ENCODE data around the gene FGR. TPM values are rescaled to one million over a fixed set of nuclear protein-coding genes. Genes with fewer than 3 reads are reported as not detected.

The FGR gene
- polyA plus RNA-seq, 1 of the 3 experiments (the other 2 are of a cell fraction): not detected

- H3K27me3 ChIP-seq (ENCODE audit: insufficient read depth): no peaks in the 10 kb centered on the region
- no peak for DNase-seq
- H2AFZ ChIP-seq (ENCODE audit: low read depth): peak overlapping the region; percentile 53; the same call in 1 of the 2 replicates
These were observed 28.2 kb downstream of the FGR start for GRCh38 chr1:27606708-27607238.

More at GRCh38 chr1:27606708-27607238, 28.2 kb downstream of the FGR start:
- peaks cover 9% of the 10 kb centered on the region for H4K20me1 ChIP-seq (ENCODE audit: insufficient read depth)
- H3K9me3 ChIP-seq: no peaks in the 10 kb centered on the region
- H3K9me2 ChIP-seq: no peaks in the 10 kb centered on the region
- 67% methylated on average over 3 of the region's 3 CpGs for WGBS (ENCODE audit: low lambda C conversion rate)
- ChIA-PET POLR2A (interaction anchor here (0.9 kb wide), 1 partner anchor 215 kb away, joined by 5 read pairs; no protein-coding TSS in a partner anchor), CTCF (interaction anchor here (0.6 to 27.7 kb wide), 43 partner anchors 11 to 510 kb away, joined by 3 to 603 read pairs (median 5); partner anchors contain the start of genes CD164L2, IFI6 and MAP3K6)
- peaks cover 5 to 11% of the 10 kb centered on the region in 2 experiments; a peak in 2 of 4 replicates for H3K4me1 ChIP-seq (ENCODE audit: control insufficient read depth in 1 of 2, insufficient read depth in 2 of 2, low read depth in 1 of 2, low read length in 1 of 2)
- H3K36me3 ChIP-seq (replicated peaks in 1 of 2; ENCODE audit: control insufficient read depth in 1 of 2, insufficient read depth in 2 of 2, low read length in 1 of 2): no peaks in the 10 kb centered on the region
- TF ChIP-seq TEAD4 (IDR thresholded peaks at IDR 0.05; ENCODE audit: borderline replicate concordance, insufficient read depth): no peak
- TF ChIP-seq, protein P1, sequence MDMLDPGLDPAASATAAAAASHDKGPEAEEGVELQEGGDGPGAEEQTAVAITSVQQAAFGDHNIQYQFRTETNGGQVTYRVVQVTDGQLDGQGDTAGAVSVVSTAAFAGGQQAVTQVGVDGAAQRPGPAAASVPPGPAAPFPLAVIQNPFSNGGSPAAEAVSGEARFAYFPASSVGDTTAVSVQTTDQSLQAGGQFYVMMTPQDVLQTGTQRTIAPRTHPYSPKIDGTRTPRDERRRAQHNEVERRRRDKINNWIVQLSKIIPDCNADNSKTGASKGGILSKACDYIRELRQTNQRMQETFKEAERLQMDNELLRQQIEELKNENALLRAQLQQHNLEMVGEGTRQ (IDR thresholded peaks at IDR 0.05; ENCODE audit: borderline replicate concordance, low read depth, low read length): no peak
- TF ChIP-seq, protein P2, sequence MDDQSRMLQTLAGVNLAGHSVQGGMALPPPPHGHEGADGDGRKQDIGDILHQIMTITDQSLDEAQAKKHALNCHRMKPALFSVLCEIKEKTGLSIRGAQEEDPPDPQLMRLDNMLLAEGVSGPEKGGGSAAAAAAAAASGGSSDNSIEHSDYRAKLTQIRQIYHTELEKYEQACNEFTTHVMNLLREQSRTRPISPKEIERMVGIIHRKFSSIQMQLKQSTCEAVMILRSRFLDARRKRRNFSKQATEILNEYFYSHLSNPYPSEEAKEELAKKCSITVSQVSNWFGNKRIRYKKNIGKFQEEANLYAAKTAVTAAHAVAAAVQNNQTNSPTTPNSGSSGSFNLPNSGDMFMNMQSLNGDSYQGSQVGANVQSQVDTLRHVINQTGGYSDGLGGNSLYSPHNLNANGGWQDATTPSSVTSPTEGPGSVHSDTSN (IDR thresholded peaks at IDR 0.05): peak; percentile 43
- no peak for TF ChIP-seq RXRA (IDR thresholded peaks at IDR 0.05; ENCODE audit: borderline replicate concordance, low read depth)
- TF ChIP-seq MXI1 (IDR thresholded peaks at IDR 0.05; ENCODE audit: low read depth, low read length): no peak
- no peak for TF ChIP-seq USF1 (IDR thresholded peaks at IDR 0.05; ENCODE audit: borderline replicate concordance, low read depth)
- TF ChIP-seq, protein P3, sequence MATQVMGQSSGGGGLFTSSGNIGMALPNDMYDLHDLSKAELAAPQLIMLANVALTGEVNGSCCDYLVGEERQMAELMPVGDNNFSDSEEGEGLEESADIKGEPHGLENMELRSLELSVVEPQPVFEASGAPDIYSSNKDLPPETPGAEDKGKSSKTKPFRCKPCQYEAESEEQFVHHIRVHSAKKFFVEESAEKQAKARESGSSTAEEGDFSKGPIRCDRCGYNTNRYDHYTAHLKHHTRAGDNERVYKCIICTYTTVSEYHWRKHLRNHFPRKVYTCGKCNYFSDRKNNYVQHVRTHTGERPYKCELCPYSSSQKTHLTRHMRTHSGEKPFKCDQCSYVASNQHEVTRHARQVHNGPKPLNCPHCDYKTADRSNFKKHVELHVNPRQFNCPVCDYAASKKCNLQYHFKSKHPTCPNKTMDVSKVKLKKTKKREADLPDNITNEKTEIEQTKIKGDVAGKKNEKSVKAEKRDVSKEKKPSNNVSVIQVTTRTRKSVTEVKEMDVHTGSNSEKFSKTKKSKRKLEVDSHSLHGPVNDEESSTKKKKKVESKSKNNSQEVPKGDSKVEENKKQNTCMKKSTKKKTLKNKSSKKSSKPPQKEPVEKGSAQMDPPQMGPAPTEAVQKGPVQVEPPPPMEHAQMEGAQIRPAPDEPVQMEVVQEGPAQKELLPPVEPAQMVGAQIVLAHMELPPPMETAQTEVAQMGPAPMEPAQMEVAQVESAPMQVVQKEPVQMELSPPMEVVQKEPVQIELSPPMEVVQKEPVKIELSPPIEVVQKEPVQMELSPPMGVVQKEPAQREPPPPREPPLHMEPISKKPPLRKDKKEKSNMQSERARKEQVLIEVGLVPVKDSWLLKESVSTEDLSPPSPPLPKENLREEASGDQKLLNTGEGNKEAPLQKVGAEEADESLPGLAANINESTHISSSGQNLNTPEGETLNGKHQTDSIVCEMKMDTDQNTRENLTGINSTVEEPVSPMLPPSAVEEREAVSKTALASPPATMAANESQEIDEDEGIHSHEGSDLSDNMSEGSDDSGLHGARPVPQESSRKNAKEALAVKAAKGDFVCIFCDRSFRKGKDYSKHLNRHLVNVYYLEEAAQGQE (IDR thresholded peaks at IDR 0.05; ENCODE audit: low read depth, low read length): no peak
- peak; percentile 15; the same call in 1 of the 2 replicates for TF ChIP-seq TCF12 (IDR thresholded peaks at IDR 0.05)
- peaks cover 17% of the 10 kb centered on the region for H3F3A ChIP-seq (replicated peaks; ENCODE audit: insufficient read depth)
- H3K4me3 ChIP-seq (ENCODE audit: low read depth in 2 of 2, low read length in 1 of 2): no peak overlapping the region
- H3K4me2 ChIP-seq: peak overlapping the region; percentile 21; the same call in 1 of the 2 replicates
- peak overlapping the region in 1 of 2 experiments; percentile 43; a peak in 2 of 4 replicates for H3K27ac ChIP-seq (ENCODE audit: low read depth in 2 of 2, low read length in 1 of 2)
- no peak overlapping the region for H3K9ac ChIP-seq
- peaks cover 16% of the 10 kb centered on the region for H3K79me2 ChIP-seq (ENCODE audit: insufficient read depth)
